H9 (cell line): ENCODE data around the gene PON2. TPM values are rescaled to one million over a fixed set of nuclear protein-coding genes. Genes with fewer than 3 reads are reported as not detected.

Source experiments
- DNase-seq: peaks from one replicate; pipeline ENCODE4 v3.0.0-alpha.2; 2017
- H2AFZ ChIP-seq: one replicate; pipeline ENCODE4 v1.6.1; 2013; ENCODE audit warnings: mild to moderate bottlenecking, low read length, control low read depth, moderate library complexity
- H2AK5ac ChIP-seq: 2 replicates; pipeline ENCODE4 v1.6.1; 2013; ENCODE audit warnings: low read length, control low read depth, mixed read lengths; ENCODE audit not compliant: insufficient read length
- H2BK120ac ChIP-seq: one replicate; pipeline ENCODE4 v1.6.1; 2013; ENCODE audit warnings: low read depth, mild to moderate bottlenecking, low read length, control low read depth, inconsistent platforms; ENCODE audit not compliant: poor library complexity, severe bottlenecking
- H2BK12ac ChIP-seq: 2 replicates; pipeline ENCODE4 v1.6.1; 2013; ENCODE audit warnings: low read length, control low read depth, mixed read lengths, low read depth; ENCODE audit not compliant: insufficient read length
- H2BK15ac ChIP-seq: 2 replicates; pipeline ENCODE4 v1.6.1; 2013; ENCODE audit warnings: low read depth, low read length, control low read depth
- H2BK20ac ChIP-seq: one replicate; pipeline ENCODE4 v1.6.1; 2013; ENCODE audit warnings: low read depth, mild to moderate bottlenecking, low read length, control low read depth, inconsistent platforms; ENCODE audit not compliant: poor library complexity, severe bottlenecking
- H2BK5ac ChIP-seq: 2 replicates; pipeline ENCODE4 v1.6.1; 2013; ENCODE audit warnings: low read length, control low read depth, mixed read lengths; ENCODE audit not compliant: insufficient read length
- H3K14ac ChIP-seq: 2 replicates; pipeline ENCODE4 v1.6.1; 2013; ENCODE audit warnings: low read length, control low read depth; ENCODE audit not compliant: insufficient read depth
- H3K18ac ChIP-seq: 2 replicates; pipeline ENCODE4 v1.6.1; 2013; ENCODE audit warnings: low read depth, mild to moderate bottlenecking, mixed read lengths, low read length, control low read depth; ENCODE audit not compliant: insufficient read length
- H3K23ac ChIP-seq: 2 replicates; pipeline ENCODE4 v1.6.1; 2013; ENCODE audit warnings: low read length, control low read depth, mixed read lengths, low read depth; ENCODE audit not compliant: insufficient read length
- H3K23me2 ChIP-seq: 2 replicates; pipeline ENCODE4 v1.6.1; 2013; ENCODE audit warnings: low read depth, mild to moderate bottlenecking, mixed read lengths, low read length, control low read depth; ENCODE audit not compliant: insufficient read length, poor library complexity, severe bottlenecking
- H3K27ac ChIP-seq: 2 replicates; pipeline ENCODE4 v1.5.1; 2013; ENCODE audit warnings: low read length, control low read depth, mixed read lengths, low read depth; ENCODE audit not compliant: insufficient read length
- H3K27me3 ChIP-seq: 2 replicates; pipeline ENCODE4 v1.6.1; 2013; ENCODE audit warnings: low read length, control low read depth, inconsistent platforms; ENCODE audit not compliant: insufficient read depth
- H3K4ac ChIP-seq: 2 replicates; pipeline ENCODE4 v1.6.1; 2013; ENCODE audit warnings: low read depth, mild to moderate bottlenecking, control low read depth, inconsistent platforms, low read length, moderate library complexity
- H3K4me1 ChIP-seq: 2 replicates; pipeline ENCODE4 v1.6.1; 2013; ENCODE audit warnings: low read length, control low read depth, inconsistent platforms; ENCODE audit not compliant: insufficient read depth
- H3K4me2 ChIP-seq: 2 replicates; pipeline ENCODE4 v1.6.1; 2013; ENCODE audit warnings: low read length, control low read depth, mixed read lengths; ENCODE audit not compliant: insufficient read length, insufficient read depth
- H3K56ac ChIP-seq: 2 replicates; pipeline ENCODE4 v1.6.1; 2013; ENCODE audit warnings: low read depth, mild to moderate bottlenecking, mixed read lengths, low read length, control low read depth; ENCODE audit not compliant: insufficient read length
- H3K79me1 ChIP-seq: 2 replicates; pipeline ENCODE4 v1.6.1; 2013; ENCODE audit warnings: low read depth, mild to moderate bottlenecking, moderate library complexity, low read length, control low read depth, inconsistent platforms; ENCODE audit not compliant: insufficient read depth, poor library complexity, severe bottlenecking
- H3K79me2 ChIP-seq: 2 replicates; pipeline ENCODE4 v1.6.1; 2013; ENCODE audit warnings: low read length, control low read depth, inconsistent platforms; ENCODE audit not compliant: insufficient read depth
- H3K9ac ChIP-seq: 2 replicates; pipeline ENCODE4 v1.6.1; 2013; ENCODE audit warnings: low read length, control low read depth, mixed read lengths; ENCODE audit not compliant: insufficient read length; ENCODE audit errors: extremely low read depth
- H3K9me3 ChIP-seq: one replicate; pipeline ENCODE4 v1.6.1; 2013; ENCODE audit warnings: low read depth, low read length, inconsistent platforms; ENCODE audit not compliant: control insufficient read depth
- H3T11ph ChIP-seq: one replicate; pipeline ENCODE4 v1.6.1; 2013; ENCODE audit warnings: mild to moderate bottlenecking, low read length, control low read depth, inconsistent platforms
- H4K20me1 ChIP-seq: one replicate; pipeline ENCODE4 v1.6.1; 2013; ENCODE audit not compliant: control insufficient read depth, insufficient read length, insufficient read depth
- H4K5ac ChIP-seq: 2 replicates; pipeline ENCODE4 v1.6.1; 2013; ENCODE audit warnings: low read depth, mild to moderate bottlenecking, mixed read lengths, low read length, control low read depth; ENCODE audit not compliant: insufficient read length
- H4K8ac ChIP-seq: replicated peaks from 2 replicates; pipeline ENCODE4 v1.6.1; 2013; ENCODE audit warnings: low read length, control low read depth, mixed read lengths, low read depth; ENCODE audit not compliant: insufficient read length
- H4K91ac ChIP-seq: 2 replicates; pipeline ENCODE4 v1.6.1; 2013; ENCODE audit warnings: low read depth, mild to moderate bottlenecking, moderate library complexity, mixed read lengths, low read length, control low read depth; ENCODE audit not compliant: insufficient read length
- H3K27ac Mint-ChIP-seq, 3 experiments: 2 replicates in 2 of 3; 3 replicates in 1 of 3; pipeline ENCODE4 v1.8.0; 2020 to 2021; ENCODE audit warnings: mixed read lengths in 3 of 3, mild to moderate bottlenecking in 1 of 3, moderate library complexity in 1 of 3
- H3K27me3 Mint-ChIP-seq: 2 replicates; pipeline ENCODE4 v1.8.0; 2021; ENCODE audit warnings: low read depth, mild to moderate bottlenecking, moderate library complexity, mixed read lengths
- H3K36me3 Mint-ChIP-seq, 3 experiments: 2 replicates in 2 of 3; 3 replicates in 1 of 3; pipeline ENCODE4 v1.8.0; 2020 to 2021; ENCODE audit warnings: low read depth in 3 of 3, mixed read lengths in 3 of 3; ENCODE audit not compliant: insufficient read depth in 1 of 3
- H3K4me1 Mint-ChIP-seq, 2 experiments: 2 replicates each; pipeline ENCODE4 v1.8.0; 2020; ENCODE audit warnings: mixed read lengths in 2 of 2
- H3K4me3 Mint-ChIP-seq, 2 experiments: 2 replicates in 1 of 2; 3 replicates in 1 of 2; pipeline ENCODE4 v1.8.0; 2020 to 2021; ENCODE audit warnings: mild to moderate bottlenecking in 2 of 2, mixed read lengths in 2 of 2, moderate library complexity in 1 of 2
- H3K9me3 Mint-ChIP-seq, 2 experiments: 2 replicates in 1 of 2; 3 replicates in 1 of 2; pipeline ENCODE4 v1.8.0; 2020; ENCODE audit warnings: mild to moderate bottlenecking in 2 of 2, mixed read lengths in 2 of 2, moderate library complexity in 1 of 2
- WGBS: extraction: QIAGEN DNeasy Blood & Tissue Kit; methylation state at CpG from one replicate; pipeline ENCODE4 v1.1.7; 2013; ENCODE audit warnings: missing lambda C conversion rate, low lambda C conversion rate, mixed read lengths; ENCODE audit not compliant: insufficient read length; ENCODE audit errors: extremely low coverage; 5-methylcytosine and 5-hydroxymethylcytosine counted together
- total RNA-seq: library from RNA; stranded (reverse); gene quantifications from 2 replicates; pipeline ENCODE4 v1.2.1, GENCODE V29; 2021
- TF ChIP-seq, protein P1 (sequence below): fragments of 200-600 bp; sonication (generic); conservative IDR thresholded peaks from 3 replicates; pipeline ENCODE4 v1.8.0; 2021; ENCODE audit warnings: antibody characterized with exemption, mild to moderate bottlenecking

PON2 gene
- total RNA-seq, 1 experiment from 2014 or later: 26.7 TPM

DNA sequence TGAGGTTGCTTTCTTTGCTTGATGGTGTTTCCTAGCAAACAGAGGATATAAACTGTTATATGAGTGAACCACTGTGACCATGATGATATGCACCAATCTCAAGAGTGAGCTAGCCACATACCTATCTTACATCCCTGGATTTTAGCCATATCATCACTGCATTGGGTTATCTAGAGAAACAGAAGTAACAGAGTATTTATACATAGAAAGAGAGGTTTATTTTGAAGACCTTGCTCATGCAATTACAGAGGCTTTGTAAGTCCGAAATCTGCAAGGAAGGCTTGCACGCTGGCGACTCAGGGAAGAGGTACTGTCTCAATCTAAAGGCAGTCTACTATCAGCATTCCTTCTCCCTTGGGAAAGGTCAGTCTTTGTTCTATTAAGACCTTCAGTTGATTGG lies 11.8 kb upstream of the PON2 start:
- Histone ChIP-seq H2AK5ac (no peak overlapping the region), H3K14ac (no peak overlapping the region), H4K5ac (no peak overlapping the region), H3K27ac (no peak overlapping the region), H3K23me2 (no peaks in the 10 kb centered on the region), H2BK5ac (no peak overlapping the region), H3K4me2 (no peak overlapping the region), H3K79me1 (no peaks in the 10 kb centered on the region), H3K4me1 (no peaks in the 10 kb centered on the region), H3K9ac (no peak overlapping the region), H3T11ph (no peak overlapping the region), H3K23ac (no peak overlapping the region), H3K4ac (no peak overlapping the region), H2BK20ac (no peak overlapping the region), H3K18ac (no peak overlapping the region), H4K91ac (no peak overlapping the region), H4K8ac (no peak overlapping the region), H2BK120ac (no peak overlapping the region), H4K20me1 (no peaks in the 10 kb centered on the region), H3K79me2 (no peaks in the 10 kb centered on the region), H2AFZ (no peak overlapping the region), H2BK15ac (no peak overlapping the region), H2BK12ac (no peak overlapping the region), H3K27me3 (no peaks in the 10 kb centered on the region), H3K9me3 (no peaks in the 10 kb centered on the region), H3K56ac (no peak overlapping the region)
- DNase-seq: no peak
- H3K27me3 Mint-ChIP-seq: no peaks in the 10 kb centered on the region
- H3K36me3 Mint-ChIP-seq: no peaks in the 10 kb centered on the region
- no peak overlapping the region for H3K4me3 Mint-ChIP-seq
- TF ChIP-seq, protein P1, sequence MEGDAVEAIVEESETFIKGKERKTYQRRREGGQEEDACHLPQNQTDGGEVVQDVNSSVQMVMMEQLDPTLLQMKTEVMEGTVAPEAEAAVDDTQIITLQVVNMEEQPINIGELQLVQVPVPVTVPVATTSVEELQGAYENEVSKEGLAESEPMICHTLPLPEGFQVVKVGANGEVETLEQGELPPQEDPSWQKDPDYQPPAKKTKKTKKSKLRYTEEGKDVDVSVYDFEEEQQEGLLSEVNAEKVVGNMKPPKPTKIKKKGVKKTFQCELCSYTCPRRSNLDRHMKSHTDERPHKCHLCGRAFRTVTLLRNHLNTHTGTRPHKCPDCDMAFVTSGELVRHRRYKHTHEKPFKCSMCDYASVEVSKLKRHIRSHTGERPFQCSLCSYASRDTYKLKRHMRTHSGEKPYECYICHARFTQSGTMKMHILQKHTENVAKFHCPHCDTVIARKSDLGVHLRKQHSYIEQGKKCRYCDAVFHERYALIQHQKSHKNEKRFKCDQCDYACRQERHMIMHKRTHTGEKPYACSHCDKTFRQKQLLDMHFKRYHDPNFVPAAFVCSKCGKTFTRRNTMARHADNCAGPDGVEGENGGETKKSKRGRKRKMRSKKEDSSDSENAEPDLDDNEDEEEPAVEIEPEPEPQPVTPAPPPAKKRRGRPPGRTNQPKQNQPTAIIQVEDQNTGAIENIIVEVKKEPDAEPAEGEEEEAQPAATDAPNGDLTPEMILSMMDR: no peak
- no CpG with 5 or more reads among the region's 3 CpGs for WGBS
- no peak overlapping the region for H3K27ac Mint-ChIP-seq
- no peaks in the 10 kb centered on the region for H3K9me3 Mint-ChIP-seq
- H3K4me1 Mint-ChIP-seq: no peaks in the 10 kb centered on the region
